Endothelial cell of umbilical vein (primary cell): ENCODE data around the gene CPB2. TPM values are rescaled to one million over a fixed set of nuclear protein-coding genes. Genes with fewer than 3 reads are reported as not detected.

Experiments used
- BruUV-seq: library from RNA; stranded (reverse); fragments of 400-500 nt; replicated peaks from 2 replicates; lab custom pipeline; 2021; lab: Mats Ljungman, UMichigan
- CTCF ChIA-PET: fragments of 300-600, 350-600 bp; sonication (Branson Sonifier 250); formaldehyde crosslinking; loops from one replicate; lab custom pipeline; 2021; ENCODE audit warnings: antibody characterized with exemption, inconsistent platforms; lab: Charles Lee
- POLR2A ChIA-PET: fragments of 300-600, 350-600 bp; sonication (Branson Sonifier 250); formaldehyde crosslinking; loops from one replicate; lab custom pipeline; 2021; ENCODE audit warnings: antibody characterized with exemption, inconsistent platforms; lab: Charles Lee
- DNase-seq: peaks from one replicate; pipeline ENCODE4 v3.0.0-alpha.2; 2011; ENCODE audit warnings: low read depth, low spot score
- FAIRE-seq: peaks from 2 replicates; lab custom pipeline; 2011; peaks lifted over from hg19 to GRCh38; lab: Jason Lieb, UNC
- H2AFZ ChIP-seq: 2 replicates; pipeline ENCODE4 v1.6.0; 2012; ENCODE audit warnings: low read depth, low read length, control low read depth, inconsistent platforms
- H3K27ac ChIP-seq: 2 replicates; pipeline ENCODE4 v1.5.1; 2011; ENCODE audit warnings: low read depth, mild to moderate bottlenecking, control low read depth, low read length, moderate library complexity; ENCODE audit not compliant: insufficient read depth
- H3K27me3 ChIP-seq, 2 experiments: 2 replicates each; pipeline versions ENCODE4 v1.6.0 to v1.6.1; 2011; ENCODE audit warnings: low read length in 2 of 2, mixed read lengths in 1 of 2; ENCODE audit not compliant: control insufficient read depth in 2 of 2, insufficient read depth in 2 of 2
- H3K36me3 ChIP-seq, 2 experiments: 2 replicates in 1 of 2; 3 replicates in 1 of 2; pipeline ENCODE4 v1.5.1; 2011; ENCODE audit warnings: low read length in 2 of 2, mild to moderate bottlenecking in 1 of 2, moderate library complexity in 1 of 2; ENCODE audit not compliant: control insufficient read depth in 2 of 2, insufficient read depth in 2 of 2; ENCODE audit errors: extremely low read depth in 1 of 2
- H3K4me1 ChIP-seq: 3 replicates; pipeline ENCODE4 v1.5.1; 2011; ENCODE audit warnings: mild to moderate bottlenecking, low read length; ENCODE audit not compliant: control insufficient read depth, insufficient read depth; ENCODE audit errors: extremely low read depth
- H3K4me2 ChIP-seq: 2 replicates; pipeline ENCODE4 v1.6.1; 2011; ENCODE audit warnings: low read length, control low read depth, mixed read lengths; ENCODE audit not compliant: insufficient read depth
- H3K4me3 ChIP-seq, 3 experiments: fragments of 200-600 bp in 1 of 3; sonication (generic), shearing (Covaris generic) in 1 of 3; replicated peaks in 1 of 3; 2 replicates each; pipeline ENCODE4 v1.5.1; 2011 to 2016; ENCODE audit warnings: control low read depth in 3 of 3, low read length in 3 of 3, mild to moderate bottlenecking in 2 of 3, inconsistent platforms in 1 of 3, low read depth in 1 of 3, moderate library complexity in 1 of 3; ENCODE audit not compliant: insufficient read depth in 1 of 3
- H3K79me2 ChIP-seq: 2 replicates; pipeline ENCODE4 v1.6.0; 2012; ENCODE audit warnings: low read length, inconsistent platforms; ENCODE audit not compliant: control insufficient read depth, insufficient read depth
- H3K9ac ChIP-seq: replicated peaks from 2 replicates; pipeline ENCODE3; 2011; ENCODE audit warnings: low read length, control low read depth; ENCODE audit not compliant: insufficient read depth; ENCODE audit errors: extremely low read depth
- H3K9me1 ChIP-seq: replicated peaks from 3 replicates; pipeline ENCODE4 v1.6.0; 2011; ENCODE audit warnings: mild to moderate bottlenecking, low read length; ENCODE audit not compliant: control insufficient read depth, insufficient read depth; ENCODE audit errors: extremely low read depth
- H3K9me3 ChIP-seq: replicated peaks from 2 replicates; pipeline ENCODE4 v1.5.1; 2012; ENCODE audit warnings: low read length, inconsistent platforms; ENCODE audit not compliant: control insufficient read depth, insufficient read depth
- H4K20me1 ChIP-seq: replicated peaks from 2 replicates; pipeline ENCODE3; 2011; ENCODE audit warnings: mild to moderate bottlenecking, low read length; ENCODE audit not compliant: control insufficient read depth, insufficient read depth; ENCODE audit errors: extremely low read depth
- CTCF ChIP-seq, 2 donors: IDR thresholded peaks; 1 replicate in 1 of 2; 2 replicates in 1 of 2; pipeline ENCODE4 v1.5.1; 2011; ENCODE audit warnings: low read length in 2 of 2, mild to moderate bottlenecking in 2 of 2, moderate library complexity in 2 of 2, control low read depth in 1 of 2, inconsistent platforms in 1 of 2, low read depth in 1 of 2; ENCODE audit not compliant: insufficient read depth in 1 of 2; ENCODE audit errors: extremely low read depth in 1 of 2
- EZH2 ChIP-seq: IDR thresholded peaks from 2 replicates; pipeline ENCODE4 v1.6.1; 2012; ENCODE audit warnings: borderline replicate concordance, low read depth, mild to moderate bottlenecking, moderate library complexity, low read length, inconsistent platforms; ENCODE audit not compliant: severe bottlenecking
- FOS ChIP-seq: IDR thresholded peaks from 2 replicates; pipeline ENCODE4 v1.6.1; 2011; ENCODE audit warnings: mild to moderate bottlenecking, low read length, moderate library complexity, borderline replicate concordance; ENCODE audit not compliant: insufficient read depth
- GATA2 ChIP-seq: IDR thresholded peaks from 2 replicates; pipeline ENCODE4 v1.7.0; 2011; ENCODE audit warnings: low read depth, mild to moderate bottlenecking, moderate library complexity, mixed read lengths, low read length; ENCODE audit not compliant: insufficient read length, insufficient read depth
- JUN ChIP-seq: IDR thresholded peaks from 2 replicates; pipeline ENCODE4 v1.6.1; 2011; ENCODE audit warnings: borderline replicate concordance, low read depth; ENCODE audit not compliant: insufficient read length, insufficient read depth
- MYC ChIP-seq: IDR thresholded peaks from one replicate; pipeline ENCODE4 v1.6.1; 2011; ENCODE audit warnings: mild to moderate bottlenecking, low read depth, low read length
- POLR2A ChIP-seq: IDR thresholded peaks from 2 replicates; pipeline ENCODE4 v1.6.1; 2012; ENCODE audit warnings: low read depth, mild to moderate bottlenecking, control low read depth, low read length
- POLR2AphosphoS5 ChIP-seq: IDR thresholded peaks from 2 replicates; pipeline ENCODE4 v1.6.1; 2012; ENCODE audit warnings: low read depth, mild to moderate bottlenecking, control low read depth, low read length, moderate library complexity; ENCODE audit not compliant: insufficient read depth
- dilution Hi-C: fragments of 300-500 bp; cut with MboI; formaldehyde crosslinking; loops from one replicate; pipeline ENCODE4 v1.15.0; 2019; ENCODE audit warnings: low sequenced_read_pairs; ENCODE audit not compliant: extremely low pct_ligation_motif_present
- intact Hi-C: fragments of 100-400 bp; cut with micrococcal nuclease; formaldehyde crosslinking; loops from one replicate; pipeline ENCODE4 v1.10.0; 2022
- polyA plus RNA-seq, 4 experiments: library from polyadenylated mRNA; depleted of rRNA in 3 of 4; stranded (reverse) in 3 of 4; unstranded in 1 of 4; fragments of >200 nt; gene quantifications; 2 replicates each; pipeline versions ENCODE4 v1.2.1 to v1.2.3, GENCODE V29; 2011 to 2012; ENCODE audit warnings: missing spikeins in 1 of 4
- total RNA-seq: library from RNA; stranded (reverse); gene quantifications from 2 replicates; pipeline ENCODE4 v1.2.3, GENCODE V29; 2021
- TF ChIP-seq, protein P1 (sequence below): IDR thresholded peaks from 2 replicates; pipeline ENCODE4 v1.6.1; 2011; ENCODE audit not compliant: insufficient read depth, insufficient read length

The CPB2 gene
- total and polyA plus RNA-seq, 2 donors (not counting 3 experiments of a cell fraction or from before 2014, with no cell fraction given): not detected

- DNase-seq: no peak
- Histone ChIP-seq H4K20me1 (no peaks in the 10 kb centered on the region), H3K27ac (no peak overlapping the region), H3K9me1 (no peaks in the 10 kb centered on the region), H3K4me3 (no peak overlapping the region), H3K4me1 (no peaks in the 10 kb centered on the region), H2AFZ (no peak overlapping the region), H3K9ac (no peak overlapping the region), H3K36me3 (no peaks in the 10 kb centered on the region), H3K4me2 (no peak overlapping the region), H3K79me2 (no peaks in the 10 kb centered on the region), H3K27me3 (peaks cover 19 to 23% of the 10 kb centered on the region in 2 experiments), H3K9me3 (no peaks in the 10 kb centered on the region)
- ChIA-PET POLR2A (no interaction called here), CTCF (interaction anchor here (0.5 to 4.7 kb wide), 5 partner anchors 12 to 335 kb away, joined by 4 to 16 read pairs (median 5); no protein-coding TSS in a partner anchor)
- intact Hi-C loops: no loop called here
- TF ChIP-seq CTCF (IDR thresholded peaks at IDR 0.05; ENCODE audit: extremely low read depth in 1 of 2, insufficient read depth in 1 of 2, low read depth in 1 of 2, low read length in 2 of 2) (no peak), POLR2A (no peak), FOS (no peak), EZH2 (no peak), MYC (no peak), GATA2 (no peak), JUN (no peak), POLR2AphosphoS5 (no peak)
- TF ChIP-seq, protein P1, sequence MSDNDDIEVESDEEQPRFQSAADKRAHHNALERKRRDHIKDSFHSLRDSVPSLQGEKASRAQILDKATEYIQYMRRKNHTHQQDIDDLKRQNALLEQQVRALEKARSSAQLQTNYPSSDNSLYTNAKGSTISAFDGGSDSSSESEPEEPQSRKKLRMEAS: no peak
- BruUV-seq: no TSS peak
- dilution Hi-C loops: no loop called here
- FAIRE-seq: no peak
Observed at GRCh38 chr13:46142776-46143175, 37.9 kb upstream of the CPB2 start.
